H1 (cell line): Measurements from ENCODE around the gene BACE2. TPM values are rescaled to one million over a fixed set of nuclear protein-coding genes. Genes with fewer than 3 reads are reported as not detected.

Experiments
- CTCF ChIA-PET: fragments of 300-600 bp; sonication (Branson Sonifier 250); formaldehyde crosslinking; loops from one replicate; lab custom pipeline; 2021; ENCODE audit not compliant: partially characterized antibody; lab: Charles Lee
- POLR2A ChIA-PET: fragments of 300-600 bp; sonication (Branson Sonifier 250); formaldehyde crosslinking; loops from one replicate; lab custom pipeline; 2021; ENCODE audit warnings: inconsistent platforms; ENCODE audit not compliant: partially characterized antibody; lab: Charles Lee
- DNase-seq, 2 experiments: peaks; one replicate each; pipeline versions ENCODE4 v3.0.0 to v3.0.0-alpha.2; 2010 to 2022; ENCODE audit warnings: low spot score in 2 of 2, low read depth in 1 of 2, mixed read lengths in 1 of 2
- FAIRE-seq: peaks from 2 replicates; lab custom pipeline; 2011; peaks lifted over from hg19 to GRCh38; lab: Jason Lieb, UNC
- H2AFZ ChIP-seq: 2 replicates; pipeline ENCODE4 v1.8.1; 2012; ENCODE audit warnings: low read length, inconsistent platforms
- H2AK5ac ChIP-seq: 2 replicates; pipeline ENCODE4 v1.6.1; 2013; ENCODE audit warnings: low read depth, low read length
- H2BK120ac ChIP-seq: replicated peaks from 2 replicates; pipeline ENCODE3; 2013; ENCODE audit warnings: low read depth, low read length, inconsistent platforms
- H2BK12ac ChIP-seq: 2 replicates; pipeline ENCODE4 v1.6.1; 2013; ENCODE audit warnings: low read depth, low read length
- H2BK15ac ChIP-seq: 2 replicates; pipeline ENCODE4 v1.6.1; 2013; ENCODE audit warnings: low read length
- H2BK20ac ChIP-seq: 2 replicates; pipeline ENCODE4 v1.6.1; 2013; ENCODE audit warnings: low read length
- H2BK5ac ChIP-seq: 2 replicates; pipeline ENCODE4 v1.6.1; 2013; ENCODE audit warnings: low read depth, low read length
- H3K14ac ChIP-seq: 2 replicates; pipeline ENCODE4 v1.6.1; 2013; ENCODE audit warnings: inconsistent platforms; ENCODE audit not compliant: insufficient read length
- H3K18ac ChIP-seq: 2 replicates; pipeline ENCODE4 v1.6.1; 2013; ENCODE audit warnings: low read length; ENCODE audit errors: extremely low read depth
- H3K23ac ChIP-seq: 2 replicates; pipeline ENCODE4 v1.6.1; 2013; ENCODE audit warnings: inconsistent platforms; ENCODE audit not compliant: insufficient read length
- H3K23me2 ChIP-seq: 2 replicates; pipeline ENCODE4 v1.6.1; 2013; ENCODE audit warnings: low read depth, low read length
- H3K27ac ChIP-seq: 2 replicates; pipeline ENCODE4 v1.6.1; 2011; ENCODE audit warnings: low read depth, low read length, inconsistent platforms
- H3K27me3 ChIP-seq, 4 experiments: replicated peaks in 1 of 4; 1 replicate in 1 of 4; 2 replicates in 3 of 4; pipeline versions ENCODE4 v1.6.1 to v1.8.1; 2011 to 2013; ENCODE audit warnings: low read length in 3 of 4, mild to moderate bottlenecking in 3 of 4, inconsistent platforms in 2 of 4, mixed read lengths in 2 of 4, moderate library complexity in 1 of 4; ENCODE audit not compliant: control insufficient read depth in 3 of 4, insufficient read depth in 3 of 4; ENCODE audit errors: extremely low read depth in 1 of 4
- H3K36me3 ChIP-seq, 4 experiments: 2 replicates each; pipeline versions ENCODE4 v1.6.1 to v1.8.1; 2011 to 2013; ENCODE audit warnings: mild to moderate bottlenecking in 4 of 4, low read length in 3 of 4, moderate library complexity in 2 of 4, control low read depth in 1 of 4, inconsistent platforms in 1 of 4; ENCODE audit not compliant: insufficient read depth in 4 of 4, control insufficient read depth in 2 of 4
- H3K4ac ChIP-seq: replicated peaks from 2 replicates; pipeline ENCODE3; 2013; ENCODE audit warnings: low read length, low read depth, mixed read lengths, inconsistent platforms; ENCODE audit not compliant: insufficient read length
- H3K4me1 ChIP-seq, 4 experiments: replicated peaks in 1 of 4; 1 replicate in 1 of 4; 2 replicates in 3 of 4; pipeline versions ENCODE4 v1.6.1 to v1.8.1; 2011 to 2013; ENCODE audit warnings: low read length in 3 of 4, inconsistent platforms in 2 of 4, mixed read lengths in 1 of 4; ENCODE audit not compliant: insufficient read depth in 4 of 4, control insufficient read depth in 3 of 4
- H3K4me2 ChIP-seq, 2 experiments: 2 replicates each; pipeline versions ENCODE4 v1.6.1 to v1.8.1; 2011 to 2013; ENCODE audit warnings: low read depth in 2 of 2, low read length in 2 of 2, control low read depth in 1 of 2, inconsistent platforms in 1 of 2, mild to moderate bottlenecking in 1 of 2; ENCODE audit not compliant: insufficient read depth in 1 of 2
- H3K4me3 ChIP-seq, 4 experiments: fragments of 200-600, 300-600 bp in 1 of 4; sonication (generic), shearing (Covaris generic), sonication (Bioruptor Twin) in 1 of 4; 2 replicates each; pipeline versions ENCODE4 v1.5.1 to v1.8.1; 2011 to 2016; ENCODE audit warnings: low read length in 4 of 4, low read depth in 3 of 4, control low read depth in 2 of 4, inconsistent platforms in 2 of 4, mild to moderate bottlenecking in 2 of 4, mixed read lengths in 1 of 4, moderate library complexity in 1 of 4; ENCODE audit not compliant: insufficient read depth in 2 of 4; ENCODE audit errors: extremely low read depth in 1 of 4
- H3K56ac ChIP-seq: replicated peaks from 2 replicates; pipeline ENCODE3; 2013; ENCODE audit warnings: low read depth, mild to moderate bottlenecking, mixed read lengths, low read length, inconsistent platforms; ENCODE audit not compliant: insufficient read length
- H3K79me1 ChIP-seq: 2 replicates; pipeline ENCODE4 v1.6.1; 2013; ENCODE audit warnings: low read depth, low read length, control low read depth
- H3K79me2 ChIP-seq, 2 experiments: 2 replicates each; pipeline versions ENCODE4 v1.6.1 to v1.8.1; 2012 to 2013; ENCODE audit warnings: low read length in 2 of 2, mild to moderate bottlenecking in 2 of 2, inconsistent platforms in 1 of 2; ENCODE audit not compliant: insufficient read depth in 2 of 2, control insufficient read depth in 1 of 2
- H3K9ac ChIP-seq, 4 experiments: replicated peaks in 1 of 4; 1 replicate in 1 of 4; 2 replicates in 3 of 4; pipeline versions ENCODE4 v1.6.1 to v1.8.1; 2011 to 2013; ENCODE audit warnings: low read depth in 3 of 4, low read length in 3 of 4, control low read depth in 2 of 4, mild to moderate bottlenecking in 2 of 4, moderate library complexity in 2 of 4, inconsistent platforms in 1 of 4; ENCODE audit errors: extremely low read depth in 1 of 4
- H3K9me3 ChIP-seq, 2 experiments: 2 replicates each; pipeline versions ENCODE4 v1.6.1 to v1.8.1; 2012 to 2013; ENCODE audit warnings: mild to moderate bottlenecking in 2 of 2, moderate library complexity in 2 of 2, control low read depth in 1 of 2, inconsistent platforms in 1 of 2, low read depth in 1 of 2, low read length in 1 of 2, mixed read lengths in 1 of 2; ENCODE audit not compliant: insufficient read depth in 2 of 2
- H4K20me1 ChIP-seq, 2 experiments: replicated peaks in 1 of 2; 2 replicates each; pipeline versions ENCODE3 to v1.8.1; 2011 to 2013; ENCODE audit warnings: inconsistent platforms in 2 of 2, low read length in 2 of 2, mild to moderate bottlenecking in 1 of 2; ENCODE audit not compliant: insufficient read depth in 2 of 2, control insufficient read depth in 1 of 2
- H4K5ac ChIP-seq: 2 replicates; pipeline ENCODE4 v1.6.1; 2013; ENCODE audit warnings: low read length, low read depth, mixed read lengths, inconsistent platforms; ENCODE audit not compliant: insufficient read length
- H4K8ac ChIP-seq: 2 replicates; pipeline ENCODE4 v1.8.0; 2013; ENCODE audit warnings: mild to moderate bottlenecking, moderate library complexity, low read length, inconsistent platforms; ENCODE audit not compliant: insufficient read depth; ENCODE audit errors: extremely low read depth
- H4K91ac ChIP-seq: replicated peaks from 2 replicates; pipeline ENCODE3; 2013; ENCODE audit warnings: low read length, mixed read lengths, inconsistent platforms; ENCODE audit not compliant: insufficient read length
- CTBP2 ChIP-seq: IDR thresholded peaks from 2 replicates; pipeline ENCODE4 v1.7.0; 2011; ENCODE audit warnings: borderline replicate concordance, mild to moderate bottlenecking, moderate library complexity, mixed read lengths, low read length; ENCODE audit not compliant: insufficient read depth, insufficient read length
- SIN3A ChIP-seq, 2 experiments: IDR thresholded peaks in 1 of 2; conservative IDR thresholded peaks in 1 of 2; 2 replicates each; pipeline ENCODE4 v1.6.1; 2011 to 2012; ENCODE audit warnings: low read length in 2 of 2, improper control_type of control experiment in 1 of 2, low read depth in 1 of 2, mild to moderate bottlenecking in 1 of 2
- TAF1 ChIP-seq: IDR thresholded peaks from 2 replicates; pipeline ENCODE4 v1.6.1; 2011; ENCODE audit warnings: mild to moderate bottlenecking, low read depth, low read length
- WGBS, 2 experiments: shearing (Covaris generic) in 1 of 2; methylation state at CpG; one replicate each; pipeline versions ENCODE4 v1.1.6 to v1.1.7; 2013 to 2015; ENCODE audit warnings: low lambda C conversion rate in 2 of 2, mixed read lengths in 2 of 2, inconsistent platforms in 1 of 2, low coverage in 1 of 2, missing lambda C conversion rate in 1 of 2; ENCODE audit not compliant: insufficient replicate concordance in 2 of 2, insufficient coverage in 1 of 2, insufficient read length in 1 of 2; ENCODE audit errors: extremely low coverage in 1 of 2, missing lambda C conversion rate in 1 of 2; 5-methylcytosine and 5-hydroxymethylcytosine counted together
- polyA plus RNA-seq, 7 experiments: library from polyadenylated mRNA; depleted of rRNA in 3 of 7; stranded (reverse) in 5 of 7; unstranded in 2 of 7; fragments of >200 nt in 5 of 7; fragments of 200-250 nt in 2 of 7; gene quantifications; 1 replicate in 5 of 7; 2 replicates in 1 of 7; 4 replicates in 1 of 7; pipeline versions ENCODE4 v1.2.1 to v1.2.3, GENCODE V29; 2011 to 2013; ENCODE audit warnings: missing spikeins in 2 of 7, mixed read lengths in 2 of 7
- total RNA-seq: library from RNA; stranded (reverse); fragmentation: NEBNext Ultra II Directional; extraction: Animal tissue kit (Norgen Biotek cat#: 25700); gene quantifications from 2 replicates; pipeline ENCODE4 v1.2.1, GENCODE V29; 2021
- TF ChIP-seq, protein P1 (sequence below): IDR thresholded peaks from 2 replicates; pipeline ENCODE4 v1.6.1; 2012; ENCODE audit warnings: inconsistent platforms

BACE2 gene
- total and polyA plus RNA-seq, 2 of the 8 experiments (the other 6 are each of a cell fraction or from before 2014, with no cell fraction given) = 8.1 to 10.9 TPM

DNA sequence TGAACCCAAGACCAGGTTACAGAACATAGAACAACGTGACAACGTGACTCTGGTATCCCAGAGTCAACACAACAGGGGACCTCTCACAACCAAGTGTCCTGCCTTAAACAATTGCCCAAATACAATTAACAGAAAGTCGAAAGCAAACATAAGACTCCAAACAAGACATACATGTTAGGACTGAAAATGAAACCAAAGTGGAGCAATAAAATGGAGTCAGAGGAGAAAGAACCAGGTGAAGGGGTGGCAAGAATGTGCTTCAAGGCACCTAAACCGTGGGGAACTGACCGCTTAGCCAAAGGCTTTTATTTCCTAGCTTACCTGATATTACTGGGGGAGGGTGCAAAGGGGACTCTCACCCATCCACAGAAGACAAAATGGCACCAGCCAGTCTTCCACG lies 17.8 kb downstream of the BACE2 start:
- no peak overlapping the region for H3K9ac ChIP-seq
- H2AFZ ChIP-seq = no peak overlapping the region
- no peak overlapping the region for H4K5ac ChIP-seq
- no peak overlapping the region for H3K18ac ChIP-seq
- FAIRE-seq (no peak), DNase-seq (no peak)
- no peak overlapping the region for H2BK120ac ChIP-seq
- no peak overlapping the region for H3K4me2 ChIP-seq
- POLR2A ChIA-PET = no interaction called here
- 86% methylated on average over 6 of the region's 6 CpGs; no CpG with 5 or more reads in 1 of the 2 experiments for WGBS, 2 experiments
- no peak overlapping the region for H2BK15ac ChIP-seq
- H3K36me3 ChIP-seq = no peaks in the 10 kb centered on the region
- no peaks in the 10 kb centered on the region for H3K79me2 ChIP-seq
- H2AK5ac ChIP-seq = no peak overlapping the region
- no peak overlapping the region for H2BK5ac ChIP-seq
- no peak overlapping the region for H3K4ac ChIP-seq
- H3K4me1 ChIP-seq = no peaks in the 10 kb centered on the region
- H3K4me3 ChIP-seq = no peak overlapping the region
- no peak overlapping the region for H3K23ac ChIP-seq
- no peak for TF ChIP-seq CTBP2
- TF ChIP-seq TAF1 = no peak
- no peak for TF ChIP-seq SIN3A (conservative IDR thresholded peaks at IDR 0.05 in 1 of 2, IDR thresholded peaks at IDR 0.05 in 1 of 2; ENCODE audit: low read depth in 1 of 2, low read length in 2 of 2)
- TF ChIP-seq, protein P1, sequence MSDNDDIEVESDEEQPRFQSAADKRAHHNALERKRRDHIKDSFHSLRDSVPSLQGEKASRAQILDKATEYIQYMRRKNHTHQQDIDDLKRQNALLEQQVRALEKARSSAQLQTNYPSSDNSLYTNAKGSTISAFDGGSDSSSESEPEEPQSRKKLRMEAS = no peak
- no peaks in the 10 kb centered on the region for H3K27me3 ChIP-seq
- H3K14ac ChIP-seq = no peak overlapping the region
- H3K9me3 ChIP-seq = peaks cover 0 to 9% of the 10 kb centered on the region in 2 experiments; a peak in 3 of 4 replicates
- H3K27ac ChIP-seq = no peak overlapping the region
- H2BK20ac ChIP-seq = no peak overlapping the region
- H3K56ac ChIP-seq = no peak overlapping the region
- CTCF ChIA-PET = interaction anchor here (9.7 kb wide), 1 partner anchor 16 kb away, joined by 81 read pairs; the partner anchor contains the start of gene BACE2
- no peak overlapping the region for H4K8ac ChIP-seq
- H3K23me2 ChIP-seq = no peaks in the 10 kb centered on the region
- no peak overlapping the region for H4K91ac ChIP-seq
- H4K20me1 ChIP-seq = no peaks in the 10 kb centered on the region
- H2BK12ac ChIP-seq = no peak overlapping the region
- H3K79me1 ChIP-seq = no peaks in the 10 kb centered on the region
